Measurements from ENCODE around the gene GLS.

DNA sequence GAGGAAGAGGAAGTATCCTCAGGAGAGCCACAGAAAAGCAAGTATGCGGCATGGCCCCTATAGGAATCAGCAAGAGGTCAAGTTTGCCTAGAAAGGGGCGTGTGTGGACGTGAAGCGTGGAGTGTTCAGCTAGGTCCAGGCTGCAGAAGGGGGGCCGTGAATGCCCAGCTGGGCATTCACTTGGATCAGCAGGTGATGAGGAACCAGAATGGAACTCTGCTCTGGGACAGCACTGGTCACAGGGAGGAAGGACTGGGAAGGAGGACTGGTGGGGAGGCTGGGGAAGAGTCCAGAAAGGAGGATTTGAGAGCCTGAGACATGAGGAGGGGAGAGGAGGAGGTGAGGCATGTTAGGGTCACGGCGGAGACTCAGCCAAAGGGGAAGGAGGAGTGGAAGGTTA lies 113.5 kb downstream of the GLS start:
- TF ChIP-seq MAFK (conservative IDR thresholded peaks at IDR 0.05 in 1 of 2, IDR thresholded peaks at IDR 0.05 in 1 of 2; ENCODE audit: low read length in 2 of 2) (no peak), ZNF10 (CRISPR knock-in tag; IDR thresholded peaks at IDR 0.05; ENCODE audit: borderline replicate concordance, low read depth) (no peak), XRCC5 (optimal IDR thresholded peaks at IDR 0.05; ENCODE audit: low read length) (no peak), POLR2A (IDR thresholded peaks at IDR 0.05; ENCODE audit: insufficient read depth in 1 of 2, low read depth in 2 of 2, low read length in 2 of 2) (no peak), CTCF (CRISPR knock-in tag; IDR thresholded peaks at IDR 0.05) (no peak), CBFB (CRISPR knock-in tag; IDR thresholded peaks at IDR 0.05) (no peak), HBP1 (CRISPR knock-in tag; IDR thresholded peaks at IDR 0.05; ENCODE audit: low read depth) (no peak), CENPX (CRISPR knock-in tag; IDR thresholded peaks at IDR 0.05) (no peak), ZNF263 (CRISPR knock-in tag; IDR thresholded peaks at IDR 0.05) (no peak)

Measured in HepG2 (cell line).